ENCODE measurements around the gene KLK8.

- TF ChIP-seq, protein P1, sequence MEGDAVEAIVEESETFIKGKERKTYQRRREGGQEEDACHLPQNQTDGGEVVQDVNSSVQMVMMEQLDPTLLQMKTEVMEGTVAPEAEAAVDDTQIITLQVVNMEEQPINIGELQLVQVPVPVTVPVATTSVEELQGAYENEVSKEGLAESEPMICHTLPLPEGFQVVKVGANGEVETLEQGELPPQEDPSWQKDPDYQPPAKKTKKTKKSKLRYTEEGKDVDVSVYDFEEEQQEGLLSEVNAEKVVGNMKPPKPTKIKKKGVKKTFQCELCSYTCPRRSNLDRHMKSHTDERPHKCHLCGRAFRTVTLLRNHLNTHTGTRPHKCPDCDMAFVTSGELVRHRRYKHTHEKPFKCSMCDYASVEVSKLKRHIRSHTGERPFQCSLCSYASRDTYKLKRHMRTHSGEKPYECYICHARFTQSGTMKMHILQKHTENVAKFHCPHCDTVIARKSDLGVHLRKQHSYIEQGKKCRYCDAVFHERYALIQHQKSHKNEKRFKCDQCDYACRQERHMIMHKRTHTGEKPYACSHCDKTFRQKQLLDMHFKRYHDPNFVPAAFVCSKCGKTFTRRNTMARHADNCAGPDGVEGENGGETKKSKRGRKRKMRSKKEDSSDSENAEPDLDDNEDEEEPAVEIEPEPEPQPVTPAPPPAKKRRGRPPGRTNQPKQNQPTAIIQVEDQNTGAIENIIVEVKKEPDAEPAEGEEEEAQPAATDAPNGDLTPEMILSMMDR (IDR thresholded peaks at IDR 0.05) = no peak
- TF ChIP-seq POLR2AphosphoS5 (IDR thresholded peaks at IDR 0.05) = no peak
- TF ChIP-seq EP300 (IDR thresholded peaks at IDR 0.05) = no peak
- no peak for TF ChIP-seq POLR2A (IDR thresholded peaks at IDR 0.05)
These were observed 8.8 kb downstream of the KLK8 start for GRCh38 chr19:50992666-50993035.

Measured in upper lobe of left lung (tissue), 4 donors.